ENCODE results near the gene OR52K1. TPM values are rescaled to one million over a fixed set of nuclear protein-coding genes. Genes with fewer than 3 reads are reported as not detected.
"Not testable (repeated sequence)": the region's sequence is repeated elsewhere in the genome, so short reads cannot be mapped to it uniquely, and the experiment has no call there.

The OR52K1 gene
- total RNA-seq, 1 experiment from 2014 or later = not detected

GRCh38 chr11:4522752-4523151 is 40.3 kb downstream of the OR52K1 start:
- H3K4me2 ChIP-seq (ENCODE audit: low read length) = no peak overlapping the region
- POLR2A ChIA-PET (ENCODE audit: unreplicated experiment) = no interaction called here

GRCh38 chr11:4523666-4524065 is 41.2 kb downstream of the OR52K1 start:
- Histone ChIP-seq H3K9me2 (replicated peaks; ENCODE audit: low read length) (no peaks in the 10 kb centered on the region), H3K9me3 (ENCODE audit: low read length) (no peaks in the 10 kb centered on the region), H3K4me2 (ENCODE audit: low read length) (no peak overlapping the region), H3K27ac (ENCODE audit: low read length) (no peak overlapping the region), H4K20me1 (ENCODE audit: low read length) (no peaks in the 10 kb centered on the region), H3K79me2 (ENCODE audit: low read length) (no peaks in the 10 kb centered on the region), H3F3A (ENCODE audit: low read length, unreplicated experiment) (no peaks in the 10 kb centered on the region), H3K27me3 (ENCODE audit: low read length) (peaks cover 10% of the 10 kb centered on the region), H3K4me1 (ENCODE audit: insufficient read depth, low read length) (no peaks in the 10 kb centered on the region), H2AFZ (ENCODE audit: low read length) (no peak overlapping the region), H3K36me3 (ENCODE audit: low read depth, low read length) (no peaks in the 10 kb centered on the region), H3K4me3 (ENCODE audit: low read length) (no peak overlapping the region), H3K9ac (ENCODE audit: low read length) (no peak overlapping the region)
- intact Hi-C loops (cut with micrococcal nuclease) = no loop called here
- no TSS peak for BruUV-seq (replicated peaks)
- POLR2A ChIA-PET (ENCODE audit: unreplicated experiment) = no interaction called here
- CTCF ChIA-PET = no interaction called here
- ATAC-seq (no peak), DNase-seq (no peak)
- TF ChIP-seq CTCF (conservative IDR thresholded peaks at IDR 0.05; ENCODE audit: low read depth, low read length) (no peak), EZH2 (IDR thresholded peaks at IDR 0.05; ENCODE audit: low read length, unreplicated experiment) (no peak), EZH2phosphoT487 (IDR thresholded peaks at IDR 0.05; ENCODE audit: borderline replicate concordance, low read length) (no peak)

More at GRCh38 chr11:4522752-4523151, 40.3 kb downstream of the OR52K1 start:
- BruUV-seq (replicated peaks) = no TSS peak
- no peaks in the 10 kb centered on the region for H3K4me1 ChIP-seq (ENCODE audit: insufficient read depth, low read length)
- H3K9me2 ChIP-seq (replicated peaks; ENCODE audit: low read length) = no peaks in the 10 kb centered on the region
- ATAC-seq (no peak), DNase-seq (no peak)
- H3K27me3 ChIP-seq (ENCODE audit: low read length) = peaks cover 16% of the 10 kb centered on the region
- no peak overlapping the region for H2AFZ ChIP-seq (ENCODE audit: low read length)
- H4K20me1 ChIP-seq (ENCODE audit: low read length) = no peaks in the 10 kb centered on the region
- CTCF ChIA-PET = no interaction called here
- no peaks in the 10 kb centered on the region for H3K36me3 ChIP-seq (ENCODE audit: low read depth, low read length)
- no peak for TF ChIP-seq CTCF (conservative IDR thresholded peaks at IDR 0.05; ENCODE audit: low read depth, low read length)
- TF ChIP-seq EZH2 (IDR thresholded peaks at IDR 0.05; ENCODE audit: low read length, unreplicated experiment) = no peak
- no peak for TF ChIP-seq EZH2phosphoT487 (IDR thresholded peaks at IDR 0.05; ENCODE audit: borderline replicate concordance, low read length)
- no peak overlapping the region for H3K27ac ChIP-seq (ENCODE audit: low read length)
- no peaks in the 10 kb centered on the region for H3F3A ChIP-seq (ENCODE audit: low read length, unreplicated experiment)
- intact Hi-C loops (cut with micrococcal nuclease) = no loop called here
- H3K9ac ChIP-seq (ENCODE audit: low read length) = no peak overlapping the region
- H3K9me3 ChIP-seq (ENCODE audit: low read length) = no peaks in the 10 kb centered on the region
- no peaks in the 10 kb centered on the region for H3K79me2 ChIP-seq (ENCODE audit: low read length)
- H3K4me3 ChIP-seq (ENCODE audit: low read length) = no peak overlapping the region

- intact Hi-C loops (cut with micrococcal nuclease) = no loop called here
- Histone ChIP-seq H3K27ac (ENCODE audit: low read length) (no peak overlapping the region), H3K79me2 (ENCODE audit: low read length) (no peaks in the 10 kb centered on the region), H3K9ac (ENCODE audit: low read length) (no peak overlapping the region), H3F3A (ENCODE audit: low read length, unreplicated experiment) (no peaks in the 10 kb centered on the region), H3K9me3 (ENCODE audit: low read length) (no peaks in the 10 kb centered on the region), H3K4me2 (ENCODE audit: low read length) (no peak overlapping the region), H3K4me3 (ENCODE audit: low read length) (no peak overlapping the region), H3K4me1 (ENCODE audit: insufficient read depth, low read length) (no peaks in the 10 kb centered on the region), H2AFZ (ENCODE audit: low read length) (no peak overlapping the region), H3K27me3 (ENCODE audit: low read length) (0 out of 2 replicates have a peak, but pooled peaks cover 3% of the 10 kb centered on the region), H4K20me1 (ENCODE audit: low read length) (no peaks in the 10 kb centered on the region), H3K9me2 (replicated peaks; ENCODE audit: low read length) (no peaks in the 10 kb centered on the region), H3K36me3 (ENCODE audit: low read depth, low read length) (no peaks in the 10 kb centered on the region)
- DNase-seq = no peak
- no peak for ATAC-seq
- ChIA-PET POLR2A (ENCODE audit: unreplicated experiment) (no interaction called here), CTCF (no interaction called here)
- BruUV-seq (replicated peaks) = no TSS peak
- TF ChIP-seq EZH2phosphoT487 (IDR thresholded peaks at IDR 0.05; ENCODE audit: borderline replicate concordance, low read length) (no peak), EZH2 (IDR thresholded peaks at IDR 0.05; ENCODE audit: low read length, unreplicated experiment) (no peak), CTCF (conservative IDR thresholded peaks at IDR 0.05; ENCODE audit: low read depth, low read length) (no peak)
These were observed 45.5 kb downstream of the OR52K1 start for GRCh38 chr11:4527926-4528325.

GRCh38 chr11:4531686-4532085 is 49.2 kb downstream of the OR52K1 start:
- H3K4me1 ChIP-seq (ENCODE audit: insufficient read depth, low read length); POLR2A ChIA-PET (ENCODE audit: unreplicated experiment); H3K27me3 ChIP-seq (ENCODE audit: low read length); H3K27ac ChIP-seq (ENCODE audit: low read length); H3K4me3 ChIP-seq (ENCODE audit: low read length); H2AFZ ChIP-seq (ENCODE audit: low read length); CTCF ChIA-PET; H3K9me2 ChIP-seq (replicated peaks; ENCODE audit: low read length); H3K36me3 ChIP-seq (ENCODE audit: low read depth, low read length); H3K4me2 ChIP-seq (ENCODE audit: low read length); DNase-seq; H3K9me3 ChIP-seq (ENCODE audit: low read length); H3K9ac ChIP-seq (ENCODE audit: low read length); H4K20me1 ChIP-seq (ENCODE audit: low read length); BruUV-seq (replicated peaks); H3K79me2 ChIP-seq (ENCODE audit: low read length); ATAC-seq; H3F3A ChIP-seq (ENCODE audit: low read length, unreplicated experiment); intact Hi-C loops (cut with micrococcal nuclease): not testable (repeated sequence)

Data from PC-3 (cell line).